Lung (tissue), 12 donors: ENCODE results near the gene RSPH9. TPM values are rescaled to one million over a fixed set of nuclear protein-coding genes. Genes with fewer than 3 reads are reported as not detected.

Source experiments
- ATAC-seq: fragments of 200-7000 bp; cut with Tn5 transposase; one replicate; pipeline ENCODE4 v1.9.1; 2020; ENCODE audit warnings: moderate number of reproducible peaks; ENCODE audit not compliant: insufficient read depth, low FRiP score
- DNase-seq, 3 donors: peaks; one replicate each; pipeline ENCODE4 v3.0.0-alpha.2; 2013 to 2017
- H3K27ac ChIP-seq, 2 donors: one replicate each; pipeline ENCODE4 v1.5.1; 2013; ENCODE audit warnings: mild to moderate bottlenecking in 2 of 2, moderate library complexity in 2 of 2, control low read depth in 1 of 2, inconsistent platforms in 1 of 2, low read depth in 1 of 2, low read length in 1 of 2
- H3K27me3 ChIP-seq, 3 donors: one replicate each; pipeline ENCODE4 v1.5.1; 2013; ENCODE audit warnings: low read length in 2 of 3; ENCODE audit not compliant: control insufficient read depth in 3 of 3, insufficient read depth in 3 of 3
- H3K36me3 ChIP-seq, 4 donors: one replicate each; pipeline ENCODE4 v1.5.1; 2013; ENCODE audit warnings: low read length in 4 of 4, mild to moderate bottlenecking in 1 of 4, moderate library complexity in 1 of 4; ENCODE audit not compliant: control insufficient read depth in 4 of 4, insufficient read depth in 4 of 4
- H3K4me1 ChIP-seq, 5 donors: one replicate each; pipeline ENCODE4 v1.5.1; 2013; ENCODE audit warnings: low read length in 5 of 5, mild to moderate bottlenecking in 2 of 5, moderate library complexity in 1 of 5; ENCODE audit not compliant: control insufficient read depth in 5 of 5, insufficient read depth in 5 of 5
- H3K4me3 ChIP-seq: one replicate; pipeline ENCODE4 v1.5.1; 2013; ENCODE audit warnings: mild to moderate bottlenecking, control low read depth, moderate library complexity
- H3K9ac ChIP-seq, 2 donors: one replicate each; pipeline ENCODE4 v1.5.1; 2013; ENCODE audit warnings: low read length in 2 of 2, control low read depth in 1 of 2; ENCODE audit not compliant: insufficient read depth in 1 of 2
- H3K9me3 ChIP-seq, 4 donors: one replicate each; pipeline ENCODE4 v1.5.1; 2013; ENCODE audit warnings: low read length in 3 of 4, mild to moderate bottlenecking in 1 of 4, moderate library complexity in 1 of 4; ENCODE audit not compliant: control insufficient read depth in 4 of 4, insufficient read depth in 3 of 4
- CTCF ChIP-seq: IDR thresholded peaks from 2 replicates; pipeline ENCODE4 v1.5.1; 2012; ENCODE audit warnings: mild to moderate bottlenecking; ENCODE audit errors: control extremely low read depth, extremely low read depth
- WGBS, 2 donors: extraction: QIAGEN DNeasy Blood & Tissue Kit; methylation state at CpG; one replicate each; pipeline ENCODE4 v1.1.7; 2013; 5-methylcytosine and 5-hydroxymethylcytosine counted together
- polyA plus RNA-seq, 2 donors: library from polyadenylated mRNA; stranded (reverse); fragments of 200-250 nt; gene quantifications; one replicate each; pipeline ENCODE4 v1.2.1, GENCODE V29; 2013
- total RNA-seq, 2 donors: library from RNA; depleted of rRNA in 1 of 2; stranded (reverse); fragments of >200 nt in 1 of 2; gene quantifications; one replicate each; pipeline ENCODE4 v1.2.1, GENCODE V29; 2014 to 2021
- donor health status: control.
- donor health status: control.
- donor health status: Bipolar disorder and iron deficiency.
- donor health status: healthy.
- donor health status: DM: yes; HTN: yes; CAD: no.

Gene RSPH9
- total and polyA plus RNA-seq, 4 donors, result 1.7 to 6.4 (median 4.6) TPM

- Histone ChIP-seq H3K9ac (no peak overlapping the region), H3K36me3 (peaks cover 17 to 28% (median 26%) of the 10 kb centered on the region in 4 donors), H3K4me1 (no peaks in the 10 kb centered on the region), H3K27me3 (no peaks in the 10 kb centered on the region), H3K9me3 (no peaks in the 10 kb centered on the region), H3K4me3 (no peak overlapping the region), H3K27ac (no peak overlapping the region)
- no peak for TF ChIP-seq CTCF
- WGBS, 2 donors, result 90 to 94% methylated on average over 9 of the region's 9 CpGs
- ATAC-seq (no peak), DNase-seq (no peak)
Observed at GRCh38 chr6:43616725-43617472, 27.9 kb upstream of the RSPH9 start.

GRCh38 chr6:43621078-43621835 is 23.6 kb upstream of the RSPH9 start:
- ATAC-seq (no peak), DNase-seq (no peak)
- H3K4me1 ChIP-seq, result no peaks in the 10 kb centered on the region
- no peak for TF ChIP-seq CTCF
- H3K36me3 ChIP-seq, result peaks cover 30 to 51% (median 44%) of the 10 kb centered on the region in 4 donors
- no peak overlapping the region for H3K27ac ChIP-seq
- no peaks in the 10 kb centered on the region for H3K9me3 ChIP-seq
- no peak overlapping the region for H3K9ac ChIP-seq
- H3K4me3 ChIP-seq, result no peak overlapping the region
- WGBS, 2 donors, result 94% methylated on average over 12 of the region's 12 CpGs
- H3K27me3 ChIP-seq, result no peaks in the 10 kb centered on the region

DNA sequence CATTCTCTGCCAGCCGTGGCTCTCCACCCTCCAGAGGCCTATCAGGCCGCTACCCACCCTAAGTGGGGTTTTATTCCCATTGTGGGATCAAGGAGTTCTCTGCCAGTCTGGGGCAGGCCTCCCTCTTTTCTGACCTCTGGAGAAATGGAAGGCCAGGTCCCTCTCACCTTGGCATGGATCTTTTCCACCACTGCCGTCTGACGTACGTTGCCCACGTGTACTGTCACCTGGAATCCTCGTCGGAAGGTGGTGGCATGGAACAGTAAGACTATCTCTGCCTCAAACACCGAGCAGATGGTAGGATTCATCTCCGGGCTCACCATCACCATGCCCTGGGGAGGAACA is 23.0 kb upstream of the RSPH9 start:
- Histone ChIP-seq H3K36me3 (peaks cover 30 to 51% (median 46%) of the 10 kb centered on the region in 4 donors), H3K9me3 (no peaks in the 10 kb centered on the region)

More for the DNA sequence above, 23.0 kb upstream of the RSPH9 start:
- H3K9ac ChIP-seq, result no peak overlapping the region
- 93 to 95% methylated on average over 10 of the region's 10 CpGs for WGBS, 2 donors
- TF ChIP-seq CTCF, result no peak
- H3K4me1 ChIP-seq, result peaks cover 0 to 1% (median 0%) of the 10 kb centered on the region in 5 donors
- ATAC-seq, result no peak
- H3K27me3 ChIP-seq, result no peaks in the 10 kb centered on the region
- no peak overlapping the region for H3K4me3 ChIP-seq
- DNase-seq, result no peak
- no peak overlapping the region for H3K27ac ChIP-seq
